Erythroblast (primary cell): ENCODE data around the gene PLEKHG1.

Experiments
- DNase-seq, 2 experiments: peaks; one replicate each; lab custom pipeline; 2025; lab: John Stamatoyannopoulos, UW
- GATA1 ChIP-seq: IDR thresholded peaks from 2 replicates; pipeline ENCODE4 v1.6.1; 2011; ENCODE audit warnings: low read depth, mild to moderate bottlenecking, control low read depth, low read length, moderate library complexity
- POLR2A ChIP-seq: IDR thresholded peaks from 2 replicates; pipeline ENCODE4 v1.6.1; 2011; ENCODE audit warnings: mild to moderate bottlenecking, low read length

The PLEKHG1 gene

GRCh38 chr6:150600301-150601017 is 774 bp downstream of the PLEKHG1 start:
- peak; percentile 62 to 63 for DNase-seq
- TF ChIP-seq GATA1 (no peak), POLR2A (no peak)

DNA sequence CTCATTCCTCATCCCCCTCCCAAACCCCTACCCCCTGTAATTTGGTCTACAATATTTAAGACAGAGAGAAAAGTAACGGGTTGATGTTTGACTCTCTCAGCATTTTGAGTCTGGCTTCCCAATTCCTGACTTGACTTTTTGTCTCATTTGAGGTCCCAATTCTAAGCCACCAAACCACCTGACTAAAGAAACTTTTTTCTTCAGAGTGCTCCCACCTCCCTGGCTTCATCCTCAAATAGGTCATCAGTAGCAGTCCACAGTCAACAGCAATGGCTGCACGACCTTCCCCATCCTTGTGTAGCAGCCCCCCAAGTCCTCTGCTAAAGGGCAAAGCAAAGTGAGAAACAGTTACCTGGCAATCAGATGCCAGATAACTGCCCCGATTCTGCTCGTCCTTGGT is 1.8 kb downstream of the PLEKHG1 start:
- no peak for DNase-seq
- no peak for TF ChIP-seq GATA1
- TF ChIP-seq POLR2A: no peak

DNA sequence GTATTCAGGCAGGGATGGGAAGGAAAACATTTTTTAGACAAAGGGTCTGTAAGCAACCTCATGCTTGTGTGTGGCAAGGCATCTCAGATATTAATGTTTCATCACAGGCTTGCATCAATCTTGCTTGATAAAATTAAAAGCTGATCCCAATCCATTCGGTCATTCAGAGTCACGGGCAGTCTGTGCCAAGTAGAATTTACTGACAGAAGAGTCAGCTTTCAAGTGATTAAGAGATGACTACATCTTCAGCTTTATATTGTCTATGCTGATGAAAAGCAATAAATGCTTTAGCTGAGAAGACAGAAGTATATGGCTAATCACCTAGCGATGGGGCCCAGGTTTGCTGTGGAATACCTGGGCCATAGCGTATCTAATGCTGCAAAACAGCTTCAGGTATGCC is 3.5 kb downstream of the PLEKHG1 start:
- no peak for TF ChIP-seq GATA1
- TF ChIP-seq POLR2A: no peak
- no peak for DNase-seq

DNA sequence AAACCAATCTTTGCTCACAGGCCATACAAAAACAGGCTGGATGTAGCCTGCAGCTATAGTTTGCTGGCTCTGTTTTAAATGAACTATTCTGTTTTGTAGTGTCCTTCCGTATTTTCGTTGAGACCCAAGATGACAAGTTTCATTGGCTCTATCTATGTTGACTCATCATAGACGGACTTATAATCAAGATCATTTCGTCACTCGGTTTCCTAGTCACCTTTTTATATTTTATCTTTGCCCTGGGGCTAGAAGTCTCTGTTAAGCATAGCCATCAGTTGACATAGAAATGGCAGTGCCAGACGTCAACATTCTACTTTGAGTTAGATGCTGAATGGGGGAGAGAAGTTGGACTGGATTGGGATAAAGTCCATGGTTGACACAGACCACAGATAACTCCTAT is 4.8 kb downstream of the PLEKHG1 start:
- TF ChIP-seq GATA1: no peak
- no peak for TF ChIP-seq POLR2A
- no peak for DNase-seq

- no peak for DNase-seq
- no peak for TF ChIP-seq POLR2A
- TF ChIP-seq GATA1: no peak
These were observed 5.6 kb downstream of the PLEKHG1 start for GRCh38 chr6:150605333-150605732.

- TF ChIP-seq GATA1: no peak
- TF ChIP-seq POLR2A: no peak
- no peak for DNase-seq
These were observed 6.5 kb downstream of the PLEKHG1 start for GRCh38 chr6:150606168-150606591.

GRCh38 chr6:150606647-150607328 is 7.1 kb downstream of the PLEKHG1 start:
- TF ChIP-seq POLR2A (no peak), GATA1 (no peak)
- no peak for DNase-seq

GRCh38 chr6:150607329-150607650 is 7.6 kb downstream of the PLEKHG1 start:
- TF ChIP-seq GATA1: no peak
- TF ChIP-seq POLR2A: no peak
- no peak for DNase-seq

DNA sequence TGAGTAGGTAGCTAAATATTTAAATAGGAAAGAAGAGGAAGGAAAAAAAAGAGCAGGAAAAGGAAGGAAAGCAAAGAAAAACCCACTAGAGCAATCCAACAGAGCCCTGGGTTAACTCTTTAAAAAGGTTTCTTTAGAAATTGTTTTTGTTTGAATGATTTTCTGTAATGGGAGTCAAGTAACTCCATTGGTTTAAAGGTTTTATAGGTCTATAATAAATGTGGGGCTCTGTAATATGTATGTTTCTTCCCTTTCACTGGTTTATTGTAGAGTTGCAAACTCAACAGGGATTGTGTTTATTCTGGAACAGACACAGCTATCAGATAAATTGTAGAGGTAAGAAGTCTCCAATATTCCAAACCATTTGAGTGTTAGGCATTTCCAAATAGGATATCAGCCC is 10.9 kb downstream of the PLEKHG1 start:
- no peak for DNase-seq
- TF ChIP-seq GATA1: no peak
- TF ChIP-seq POLR2A: no peak

DNA sequence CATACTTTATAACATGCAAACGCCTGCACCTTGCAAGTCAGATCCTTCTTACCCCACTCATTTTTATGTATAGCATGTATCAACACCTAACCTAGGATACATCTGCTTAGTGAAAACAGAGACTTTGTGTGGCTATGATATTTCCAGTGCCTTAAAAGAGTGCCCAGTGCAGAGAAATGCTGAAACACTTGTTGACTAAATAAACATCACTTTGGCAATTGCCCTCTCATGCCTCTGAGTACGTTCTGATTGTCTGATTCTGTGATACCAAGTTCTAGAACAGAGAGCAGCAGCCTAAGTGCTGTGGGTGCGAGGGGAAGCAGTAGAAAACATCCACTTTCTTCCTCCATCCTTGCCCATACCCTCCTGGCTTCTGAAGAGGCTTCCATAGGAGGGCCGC is 13.6 kb downstream of the PLEKHG1 start:
- no peak for TF ChIP-seq POLR2A
- no peak for TF ChIP-seq GATA1
- DNase-seq: no peak

GRCh38 chr6:150615967-150616366 is 16.3 kb downstream of the PLEKHG1 start:
- no peak for DNase-seq
- TF ChIP-seq POLR2A (no peak), GATA1 (no peak)

DNA sequence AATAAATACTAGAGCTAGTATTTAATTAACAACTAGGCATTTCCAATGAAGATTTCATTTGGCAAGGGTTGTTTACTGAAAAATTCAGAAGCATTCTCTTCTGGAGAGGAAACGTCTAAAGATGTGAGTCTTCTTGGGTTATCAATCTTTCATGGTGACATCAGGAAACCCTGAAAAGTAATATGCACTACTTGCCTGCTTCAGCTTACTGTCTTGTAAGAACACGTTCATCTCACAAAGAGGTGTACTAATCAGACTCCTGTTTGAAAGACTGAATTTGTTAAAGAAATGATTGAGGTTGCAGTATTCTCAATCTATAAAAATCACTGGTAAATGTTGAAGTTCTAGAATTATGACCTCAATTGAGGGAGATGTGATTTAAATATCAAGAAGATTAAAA is 16.9 kb downstream of the PLEKHG1 start:
- no peak for DNase-seq
- TF ChIP-seq GATA1 (no peak), POLR2A (no peak)

GRCh38 chr6:150617062-150617461 is 17.4 kb downstream of the PLEKHG1 start:
- TF ChIP-seq POLR2A (no peak), GATA1 (no peak)
- DNase-seq: no peak

DNA sequence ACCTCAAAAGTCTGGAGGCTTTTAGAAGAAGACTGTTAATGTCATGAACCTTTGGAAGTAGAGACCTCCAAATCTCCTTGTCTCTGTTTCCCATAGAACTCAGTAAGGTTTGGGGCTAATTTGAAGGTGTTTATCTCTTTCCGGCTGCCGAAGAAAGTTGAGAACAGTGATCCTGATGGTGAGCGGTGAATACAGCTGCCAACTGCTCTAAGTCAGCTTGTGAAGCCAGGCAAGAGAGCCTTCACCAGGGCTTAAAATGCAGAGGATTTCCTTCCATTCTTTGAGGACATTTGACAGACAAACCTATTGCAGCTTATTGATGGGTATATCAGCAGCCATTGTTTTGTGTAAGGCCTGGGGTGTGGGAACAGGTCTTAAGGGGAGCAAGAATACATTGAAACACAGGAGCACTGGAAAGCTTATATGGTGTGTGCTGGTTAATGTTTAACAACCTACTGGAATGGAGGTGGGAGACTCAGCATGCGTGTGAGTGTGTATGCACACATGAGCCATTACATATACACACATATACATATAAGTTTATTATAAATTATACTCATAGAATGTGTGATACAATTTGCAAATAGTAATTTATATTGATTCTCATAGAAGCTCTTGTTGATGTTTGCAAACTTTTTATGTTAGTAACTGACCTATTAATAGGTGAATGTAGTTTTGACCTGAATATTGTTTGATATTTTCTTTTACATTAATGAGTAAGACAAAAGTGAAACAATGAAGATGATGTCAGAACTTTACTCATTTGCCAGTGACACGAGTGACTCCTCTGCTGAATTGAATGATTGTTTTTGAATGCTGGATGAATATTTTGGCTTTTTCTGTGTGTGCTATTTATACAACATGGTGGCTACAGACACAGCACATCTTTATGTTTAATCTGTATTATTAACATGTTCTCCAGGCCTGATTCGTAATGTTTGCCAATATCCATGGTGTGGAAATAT is 18.1 kb downstream of the PLEKHG1 start:
- TF ChIP-seq GATA1: no peak
- TF ChIP-seq POLR2A: no peak
- DNase-seq: no peak

DNA sequence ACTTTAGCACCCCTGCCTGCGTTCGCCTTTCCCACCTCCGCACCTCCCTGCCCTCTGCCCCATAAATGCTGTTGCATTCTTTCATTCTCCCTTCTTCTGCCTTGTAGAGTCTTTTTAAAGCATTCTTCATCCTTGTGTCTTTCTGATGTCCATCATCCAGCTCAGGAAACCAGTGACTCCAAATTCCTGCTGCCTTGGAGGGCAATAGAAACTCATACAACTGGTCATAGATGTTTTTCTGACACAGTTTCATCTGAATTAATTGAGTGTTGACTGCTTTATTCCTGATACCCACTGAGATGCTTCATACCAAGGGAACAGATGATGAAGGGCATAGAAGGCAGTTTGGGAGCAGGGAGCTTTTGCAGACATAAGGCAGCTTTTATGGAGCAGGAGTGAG is 19.6 kb downstream of the PLEKHG1 start:
- TF ChIP-seq GATA1 (no peak), POLR2A (no peak)

DNA sequence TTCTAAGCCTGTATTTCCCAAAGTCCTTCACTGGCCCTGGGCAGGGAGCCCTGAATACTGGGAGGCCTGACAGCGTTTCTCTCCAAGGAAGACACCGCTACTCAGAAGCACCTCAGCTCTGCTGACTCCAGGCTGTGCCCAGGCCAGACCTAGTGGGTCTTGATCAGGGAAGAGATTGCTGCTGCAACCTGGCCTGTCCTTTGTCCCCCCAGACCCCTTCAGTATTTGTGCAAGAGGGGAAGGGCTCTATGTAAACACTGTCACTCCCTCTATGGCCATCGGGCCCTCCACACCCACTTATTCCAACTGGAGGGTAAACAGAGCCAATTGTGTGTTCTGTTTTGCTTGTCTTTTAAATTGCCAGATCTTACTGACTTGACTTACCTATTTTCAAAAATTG is 20.6 kb downstream of the PLEKHG1 start:
- no peak for DNase-seq
- no peak for TF ChIP-seq POLR2A
- TF ChIP-seq GATA1: no peak

More for the DNA sequence above, 19.6 kb downstream of the PLEKHG1 start:
- DNase-seq: no peak
